Kidney (tissue), 14 donors: ENCODE results near the gene OCIAD1. TPM values are rescaled to one million over a fixed set of nuclear protein-coding genes. Genes with fewer than 3 reads are reported as not detected.
A peak's percentile ranks its signal among the peaks of the same experiment; 100 is the strongest.
"Not testable (repeated sequence)": the region's sequence is repeated elsewhere in the genome, so short reads cannot be mapped to it uniquely, and the experiment has no call there.

Experiments used
- DNase-seq, 5 donors: peaks; one replicate each; pipeline ENCODE4 v3.0.0-alpha.2; 2013 to 2020
- FAIRE-seq: peaks from 2 replicates; lab custom pipeline; 2012; peaks lifted over from hg19 to GRCh38; lab: Jason Lieb, UNC
- H3K27ac ChIP-seq, 2 donors: one replicate each; pipeline ENCODE4 v1.7.0; 2013; ENCODE audit warnings: low read depth in 2 of 2, low read length in 2 of 2, inconsistent platforms in 1 of 2
- H3K27me3 ChIP-seq: one replicate; pipeline ENCODE4 v1.7.1; 2013; ENCODE audit warnings: low read length, inconsistent platforms; ENCODE audit not compliant: control insufficient read depth, insufficient read depth
- H3K36me3 ChIP-seq, 3 donors: one replicate each; pipeline versions ENCODE4 v1.7.0 to v1.7.1; 2013; ENCODE audit warnings: low read length in 3 of 3, control low read depth in 1 of 3, inconsistent platforms in 1 of 3; ENCODE audit not compliant: insufficient read depth in 3 of 3, control insufficient read depth in 2 of 3
- H3K4me1 ChIP-seq, 3 donors: one replicate each; pipeline versions ENCODE4 v1.7.0 to v1.7.1; 2013; ENCODE audit warnings: low read length in 3 of 3, inconsistent platforms in 1 of 3, low read depth in 1 of 3; ENCODE audit not compliant: control insufficient read depth in 2 of 3, insufficient read depth in 2 of 3
- H3K4me3 ChIP-seq, 3 donors: one replicate each; pipeline versions ENCODE4 v1.7.0 to v1.8.1; 2013; ENCODE audit warnings: low read length in 3 of 3, control low read depth in 1 of 3, inconsistent platforms in 1 of 3
- H3K9ac ChIP-seq, 3 donors: one replicate each; pipeline versions ENCODE4 v1.7.0 to v1.7.1; 2013; ENCODE audit warnings: low read length in 3 of 3, control low read depth in 1 of 3, inconsistent platforms in 1 of 3
- H3K9me3 ChIP-seq, 3 donors: one replicate each; pipeline versions ENCODE4 v1.7.0 to v1.7.1; 2013; ENCODE audit warnings: low read length in 3 of 3, control low read depth in 1 of 3, inconsistent platforms in 1 of 3; ENCODE audit not compliant: control insufficient read depth in 2 of 3, insufficient read depth in 1 of 3
- CTCF ChIP-seq: IDR thresholded peaks from 3 replicates; pipeline ENCODE4 v1.5.1; 2012; ENCODE audit warnings: mild to moderate bottlenecking, moderate library complexity, borderline replicate concordance; ENCODE audit not compliant: insufficient read depth; ENCODE audit errors: extremely low read depth
- intact Hi-C: fragments of 100-400 bp; cut with DNase I; formaldehyde crosslinking; loops from one replicate; pipeline ENCODE4 v1.11.1; 2022
- polyA plus RNA-seq: library from polyadenylated mRNA; stranded (reverse); fragments of 350-450 nt; fragmentation: Illumina TruSeq; extraction: RNeasy Lipid Tissue Mini Kit (QIAGEN cat#74804); gene quantifications from one replicate; pipeline ENCODE4 v1.2.3, GENCODE V29; 2014; ENCODE audit warnings: low read depth, low replicate concordance; ENCODE audit not compliant: insufficient read depth
- total RNA-seq: library from RNA; stranded (reverse); fragmentation: NEBNext Ultra II Directional; extraction: Animal tissue kit (Norgen Biotek cat#: 25700); gene quantifications from one replicate; pipeline ENCODE4 v1.2.1, GENCODE V29; 2021
- donor health status: control.
- donor health status: control.
- donor health status: control.
- donor health status: control.
- donor health status: control.
- donor health status: DM: yes; HTN: yes; CAD: no.
- donor health status: Normal renal cell carcinoma (clear cell type).

The OCIAD1 gene
- total and polyA plus RNA-seq, 2 donors from 2014 or later = 142 to 218 TPM

- Histone ChIP-seq H3K36me3 (peaks cover 2 to 20% (median 6%) of the 10 kb centered on the region in 3 donors), H3K4me1 (no peaks in the 10 kb centered on the region), H3K27ac (no peak overlapping the region), H3K27me3 (no peaks in the 10 kb centered on the region), H3K9me3 (peaks cover 0 to 3% (median 0%) of the 10 kb centered on the region in 3 donors), H3K4me3 (no peak overlapping the region), H3K9ac (no peak overlapping the region)
- no peak for DNase-seq
- TF ChIP-seq CTCF = no peak
- intact Hi-C loops = no loop called here
- no peak for FAIRE-seq
Measured at GRCh38 chr4:48862661-48863060, 31.8 kb downstream of the OCIAD1 start.

- H3K9me3 ChIP-seq = peaks cover 0 to 3% (median 0%) of the 10 kb centered on the region in 3 donors
- peaks cover 0 to 9% (median 4%) of the 10 kb centered on the region in 3 donors for H3K36me3 ChIP-seq
- no peak overlapping the region for H3K27ac ChIP-seq
- no peak overlapping the region for H3K4me3 ChIP-seq
- no peak for FAIRE-seq
- H3K4me1 ChIP-seq = no peaks in the 10 kb centered on the region
- DNase-seq = no peak
- H3K27me3 ChIP-seq = no peaks in the 10 kb centered on the region
- intact Hi-C loops = no loop called here
- no peak overlapping the region for H3K9ac ChIP-seq
- TF ChIP-seq CTCF = no peak
Measured at GRCh38 chr4:48863728-48864127, 32.8 kb downstream of the OCIAD1 start.

- H3K9me3 ChIP-seq, H3K36me3 ChIP-seq, H3K9ac ChIP-seq, FAIRE-seq, H3K27ac ChIP-seq, intact Hi-C loops, DNase-seq, H3K4me1 ChIP-seq, H3K4me3 ChIP-seq, H3K27me3 ChIP-seq: not testable (repeated sequence)
Measured at GRCh38 chr4:48864696-48865095, 33.8 kb downstream of the OCIAD1 start.

GRCh38 chr4:48877827-48878535 lies 47.1 kb downstream of the OCIAD1 start:
- Histone ChIP-seq H3K36me3 (no peaks in the 10 kb centered on the region), H3K27me3 (no peaks in the 10 kb centered on the region), H3K4me1 (no peaks in the 10 kb centered on the region), H3K9ac (no peak overlapping the region), H3K9me3 (no peaks in the 10 kb centered on the region), H3K27ac (no peak overlapping the region), H3K4me3 (no peak overlapping the region)
- FAIRE-seq = no peak
- no peak for TF ChIP-seq CTCF
- intact Hi-C loops = no loop called here
- DNase-seq = peak in 1 of 5 donors; percentile 5
